Stomach (tissue), 9 donors: ENCODE results near the gene ZXDC. TPM values are rescaled to one million over a fixed set of nuclear protein-coding genes. Genes with fewer than 3 reads are reported as not detected.

Experiments used
- DNase-seq, 2 donors: peaks; one replicate each; pipeline versions ENCODE4 v3.0.0 to v3.0.0-alpha.2; 2013 to 2019
- H3K27ac ChIP-seq, 5 donors: fragments of 200-600 bp in 4 of 5; sonication (generic) in 4 of 5; one replicate each; pipeline ENCODE4 v1.5.1; 2013 to 2019; ENCODE audit warnings: mild to moderate bottlenecking in 1 of 5, moderate library complexity in 1 of 5
- H3K27me3 ChIP-seq, 3 donors: fragments of 200-600 bp; sonication (generic); one replicate each; pipeline ENCODE4 v1.5.1; 2017 to 2019; ENCODE audit warnings: mixed run types in 1 of 3
- H3K36me3 ChIP-seq, 4 donors: fragments of 200-600 bp; sonication (generic); 1 replicate in 3 of 4; 2 replicates in 1 of 4; pipeline ENCODE4 v1.5.1; 2016 to 2019
- H3K4me1 ChIP-seq, 4 donors: fragments of 200-600 bp; sonication (generic); one replicate each; pipeline ENCODE4 v1.5.1; 2016 to 2019
- H3K4me3 ChIP-seq, 4 donors: fragments of 200-600 bp; sonication (generic) in 3 of 4; one replicate each; pipeline ENCODE4 v1.5.1; 2016 to 2019; ENCODE audit warnings: mild to moderate bottlenecking in 1 of 4
- H3K9me3 ChIP-seq, 4 donors: fragments of 200-600 bp; sonication (generic); one replicate each; pipeline ENCODE4 v1.5.1; 2016 to 2019
- EP300 ChIP-seq: sonication (generic); formaldehyde crosslinking; IDR thresholded peaks from one replicate; pipeline ENCODE4 v1.6.1; 2017; ENCODE audit warnings: antibody characterized with exemption
- POLR2A ChIP-seq, 4 donors: fragments of 450-650 bp; IDR thresholded peaks; one replicate each; pipeline ENCODE4 v1.6.1; 2016; ENCODE audit warnings: antibody characterized with exemption in 4 of 4, control low read depth in 2 of 4, mild to moderate bottlenecking in 1 of 4, moderate library complexity in 1 of 4
- POLR2AphosphoS5 ChIP-seq, 3 donors: sonication (generic); formaldehyde crosslinking; IDR thresholded peaks; one replicate each; pipeline ENCODE4 v1.6.1; 2016; ENCODE audit warnings: antibody characterized with exemption in 3 of 3
- WGBS, 5 donors: extraction: QIAGEN DNeasy Blood & Tissue Kit in 3 of 5; methylation state at CpG; one replicate each; pipeline versions ENCODE4 v1.1.5 to v1.1.7; 2013 to 2018; 5-methylcytosine and 5-hydroxymethylcytosine counted together
- intact Hi-C: fragments of 100-400 bp; cut with DNase I; formaldehyde crosslinking; loops from one replicate; pipeline ENCODE4 v1.15.1; 2023; ENCODE audit warnings: low total_unique reads
- polyA plus RNA-seq, 3 donors: library from polyadenylated mRNA; stranded (reverse); fragments of 200-250 nt; gene quantifications; one replicate each; pipeline ENCODE4 v1.2.3, GENCODE V29; 2013
- total RNA-seq, 5 donors: library from RNA; depleted of rRNA; stranded (reverse); fragments of >200 nt; gene quantifications; one replicate each; pipeline versions ENCODE4 v1.1.0 to v1.2.3, GENCODE V29; 2014 to 2016
- TF ChIP-seq, protein P1 (sequence below), 7 experiments: fragments of 450-650 bp in 4 of 7; fragments of 200-600 bp in 3 of 7; sonication (generic) in 3 of 7; IDR thresholded peaks; one replicate each; pipeline ENCODE4 v1.5.1; 2016 to 2019; ENCODE audit warnings: antibody characterized with exemption in 7 of 7, control low read depth in 2 of 7, mild to moderate bottlenecking in 1 of 7
- donor health status: healthy with polysubstance abuse.
- donor health status: Bipolar disorder and iron deficiency.
- donor health status: healthy.

Gene ZXDC
- total and polyA plus RNA-seq, 8 donors, result 6.1 to 73.2 (median 22.4) TPM

DNA sequence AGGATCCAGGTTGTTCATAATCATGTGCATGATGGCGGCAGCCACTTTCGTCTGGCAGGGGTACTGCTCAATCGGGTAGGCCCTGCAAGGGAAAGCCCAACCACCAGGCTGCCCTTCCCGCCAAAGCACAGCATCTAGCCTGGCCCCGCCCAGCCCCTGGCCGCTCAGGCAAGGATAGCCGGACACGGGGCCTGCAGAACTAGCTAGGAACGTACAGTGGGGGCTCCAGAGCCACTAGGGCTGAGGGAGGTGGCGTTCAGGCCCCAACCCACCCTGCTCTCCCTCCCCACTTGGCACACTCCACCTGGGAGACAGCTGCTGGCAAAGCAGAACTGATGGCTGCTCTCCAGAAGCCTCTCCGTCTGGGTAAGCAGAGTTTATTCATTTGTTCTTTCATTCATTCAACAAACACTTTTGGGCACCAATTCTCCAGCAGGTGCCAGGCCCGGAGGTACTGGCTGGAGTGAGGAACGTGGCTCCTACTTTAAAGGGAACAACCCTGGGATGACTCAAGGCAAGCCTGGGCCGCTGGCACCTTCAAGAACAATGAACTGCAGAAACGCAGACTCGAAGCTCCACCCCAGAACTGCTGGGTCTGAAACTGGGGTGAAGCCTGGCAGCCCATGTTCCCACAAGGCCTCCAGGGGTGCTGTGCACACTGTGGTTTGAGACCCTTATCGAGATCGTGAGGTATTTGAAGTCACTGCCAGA is 34.1 kb upstream of the ZXDC start:
- Histone ChIP-seq H3K4me3 (no peak overlapping the region), H3K36me3 (no peaks in the 10 kb centered on the region), H3K27me3 (no peaks in the 10 kb centered on the region), H3K27ac (no peak overlapping the region), H3K4me1 (no peaks in the 10 kb centered on the region), H3K9me3 (no peaks in the 10 kb centered on the region)
- 55 to 60% (median 59%) methylated on average over 11 to 18 of the region's 18 CpGs for WGBS, 5 donors
- DNase-seq, result no peak
- intact Hi-C loops, result no loop called here
- TF ChIP-seq, protein P1, sequence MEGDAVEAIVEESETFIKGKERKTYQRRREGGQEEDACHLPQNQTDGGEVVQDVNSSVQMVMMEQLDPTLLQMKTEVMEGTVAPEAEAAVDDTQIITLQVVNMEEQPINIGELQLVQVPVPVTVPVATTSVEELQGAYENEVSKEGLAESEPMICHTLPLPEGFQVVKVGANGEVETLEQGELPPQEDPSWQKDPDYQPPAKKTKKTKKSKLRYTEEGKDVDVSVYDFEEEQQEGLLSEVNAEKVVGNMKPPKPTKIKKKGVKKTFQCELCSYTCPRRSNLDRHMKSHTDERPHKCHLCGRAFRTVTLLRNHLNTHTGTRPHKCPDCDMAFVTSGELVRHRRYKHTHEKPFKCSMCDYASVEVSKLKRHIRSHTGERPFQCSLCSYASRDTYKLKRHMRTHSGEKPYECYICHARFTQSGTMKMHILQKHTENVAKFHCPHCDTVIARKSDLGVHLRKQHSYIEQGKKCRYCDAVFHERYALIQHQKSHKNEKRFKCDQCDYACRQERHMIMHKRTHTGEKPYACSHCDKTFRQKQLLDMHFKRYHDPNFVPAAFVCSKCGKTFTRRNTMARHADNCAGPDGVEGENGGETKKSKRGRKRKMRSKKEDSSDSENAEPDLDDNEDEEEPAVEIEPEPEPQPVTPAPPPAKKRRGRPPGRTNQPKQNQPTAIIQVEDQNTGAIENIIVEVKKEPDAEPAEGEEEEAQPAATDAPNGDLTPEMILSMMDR (IDR thresholded peaks at IDR 0.05), result no peak
- TF ChIP-seq POLR2A (IDR thresholded peaks at IDR 0.05) (no peak), POLR2AphosphoS5 (IDR thresholded peaks at IDR 0.05) (no peak), EP300 (no peak)

DNA sequence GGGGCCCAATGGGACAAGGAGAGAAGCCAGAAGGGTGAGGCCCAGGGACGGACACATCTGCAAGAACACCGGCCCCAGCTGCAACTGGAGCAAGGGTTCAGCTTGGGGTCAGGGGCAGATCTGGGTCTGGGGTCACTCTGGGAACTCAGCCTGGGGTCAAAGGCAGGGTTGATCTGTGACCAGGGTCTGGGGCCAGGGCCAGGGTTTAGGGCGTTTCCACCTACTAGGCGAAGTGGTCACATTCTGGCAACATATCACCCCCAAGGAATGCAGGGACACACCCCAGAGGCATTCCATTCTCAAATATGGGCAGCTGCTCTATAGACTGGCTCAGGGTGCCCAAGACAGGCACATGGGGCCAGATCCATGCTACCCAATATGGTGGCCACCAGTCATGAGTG is 32.9 kb upstream of the ZXDC start:
- H3K4me1 ChIP-seq, result no peaks in the 10 kb centered on the region

DNA sequence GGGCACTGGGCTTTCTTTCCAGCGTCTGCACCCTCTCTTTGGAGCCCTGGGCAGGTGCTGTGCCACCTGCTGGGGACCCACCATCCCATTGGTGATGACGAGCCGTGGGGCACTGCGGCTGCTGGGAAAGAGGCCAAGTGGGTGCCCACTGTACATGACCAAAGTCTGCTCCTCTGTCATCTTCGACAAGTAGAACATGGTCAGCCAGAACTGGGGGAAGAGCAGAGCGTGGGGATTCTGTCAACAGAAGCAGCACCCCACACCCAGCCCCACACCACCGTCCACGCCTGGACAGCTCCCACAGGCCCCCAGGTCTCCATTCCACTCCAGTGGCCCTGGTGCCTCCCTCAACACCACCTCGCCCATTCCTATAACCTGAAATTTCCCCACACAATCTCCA is 32.2 kb upstream of the ZXDC start:
- Histone ChIP-seq H3K36me3 (no peaks in the 10 kb centered on the region), H3K9me3 (no peaks in the 10 kb centered on the region), H3K4me3 (no peak overlapping the region), H3K27me3 (peaks cover 0 to 9% (median 0%) of the 10 kb centered on the region in 3 donors), H3K4me1 (no peaks in the 10 kb centered on the region), H3K27ac (no peak overlapping the region)
- intact Hi-C loops, result no loop called here
- TF ChIP-seq, protein P1 (IDR thresholded peaks at IDR 0.05), result no peak
- TF ChIP-seq POLR2A (IDR thresholded peaks at IDR 0.05) (no peak), EP300 (no peak), POLR2AphosphoS5 (IDR thresholded peaks at IDR 0.05) (no peak)
- 81 to 91% (median 90%) methylated on average over 9 of the region's 9 CpGs for WGBS, 5 donors
- no peak for DNase-seq

More for the DNA sequence above, 32.9 kb upstream of the ZXDC start:
- intact Hi-C loops, result no loop called here
- no peak for DNase-seq
- H3K4me3 ChIP-seq, result no peak overlapping the region
- no peaks in the 10 kb centered on the region for H3K9me3 ChIP-seq
- peaks cover 0 to 6% (median 0%) of the 10 kb centered on the region in 3 donors for H3K27me3 ChIP-seq
- H3K36me3 ChIP-seq, result no peaks in the 10 kb centered on the region
- TF ChIP-seq POLR2A (IDR thresholded peaks at IDR 0.05) (no peak), POLR2AphosphoS5 (IDR thresholded peaks at IDR 0.05) (no peak), EP300 (no peak)
- TF ChIP-seq, protein P1 (IDR thresholded peaks at IDR 0.05), result no peak
- 75 to 82% (median 77%) methylated on average over 3 to 4 of the region's 4 CpGs for WGBS, 5 donors
- H3K27ac ChIP-seq, result no peak overlapping the region

DNA sequence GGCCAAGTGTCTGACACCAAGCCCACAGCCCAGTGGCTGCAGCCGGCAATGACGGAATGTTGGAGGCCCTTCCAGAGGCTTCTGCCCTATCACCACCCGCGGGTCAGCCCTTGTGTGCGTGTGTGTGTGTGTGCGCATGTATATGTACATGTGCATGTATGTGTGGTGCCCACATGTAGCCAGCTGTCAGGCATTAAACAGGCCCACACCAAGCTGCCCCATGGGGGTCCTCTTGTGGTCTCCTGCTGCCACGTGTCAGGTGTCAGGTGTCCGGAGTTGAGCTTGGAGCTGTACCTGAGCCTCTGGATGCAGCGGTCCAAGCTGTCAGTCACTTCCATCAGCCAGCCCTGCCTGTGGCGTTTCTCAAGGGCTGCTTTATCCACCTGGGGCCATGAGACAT is 28.0 kb upstream of the ZXDC start:
- TF ChIP-seq POLR2A (IDR thresholded peaks at IDR 0.05), result no peak
- TF ChIP-seq, protein P1 (IDR thresholded peaks at IDR 0.05), result no peak
- TF ChIP-seq EP300, result no peak
- no peak for TF ChIP-seq POLR2AphosphoS5 (IDR thresholded peaks at IDR 0.05)
- no peaks in the 10 kb centered on the region for H3K4me1 ChIP-seq
- intact Hi-C loops, result no loop called here
- H3K36me3 ChIP-seq, result no peaks in the 10 kb centered on the region
- peaks cover 0 to 9% (median 0%) of the 10 kb centered on the region in 3 donors for H3K27me3 ChIP-seq
- no peak for DNase-seq
- WGBS, 5 donors, result 84 to 97% (median 88%) methylated on average over 7 to 10 of the region's 10 CpGs
- H3K9me3 ChIP-seq, result no peaks in the 10 kb centered on the region
- no peak overlapping the region for H3K27ac ChIP-seq
- H3K4me3 ChIP-seq, result no peak overlapping the region
